Measurements from ENCODE around the gene HMCES.

The HMCES gene

DNA sequence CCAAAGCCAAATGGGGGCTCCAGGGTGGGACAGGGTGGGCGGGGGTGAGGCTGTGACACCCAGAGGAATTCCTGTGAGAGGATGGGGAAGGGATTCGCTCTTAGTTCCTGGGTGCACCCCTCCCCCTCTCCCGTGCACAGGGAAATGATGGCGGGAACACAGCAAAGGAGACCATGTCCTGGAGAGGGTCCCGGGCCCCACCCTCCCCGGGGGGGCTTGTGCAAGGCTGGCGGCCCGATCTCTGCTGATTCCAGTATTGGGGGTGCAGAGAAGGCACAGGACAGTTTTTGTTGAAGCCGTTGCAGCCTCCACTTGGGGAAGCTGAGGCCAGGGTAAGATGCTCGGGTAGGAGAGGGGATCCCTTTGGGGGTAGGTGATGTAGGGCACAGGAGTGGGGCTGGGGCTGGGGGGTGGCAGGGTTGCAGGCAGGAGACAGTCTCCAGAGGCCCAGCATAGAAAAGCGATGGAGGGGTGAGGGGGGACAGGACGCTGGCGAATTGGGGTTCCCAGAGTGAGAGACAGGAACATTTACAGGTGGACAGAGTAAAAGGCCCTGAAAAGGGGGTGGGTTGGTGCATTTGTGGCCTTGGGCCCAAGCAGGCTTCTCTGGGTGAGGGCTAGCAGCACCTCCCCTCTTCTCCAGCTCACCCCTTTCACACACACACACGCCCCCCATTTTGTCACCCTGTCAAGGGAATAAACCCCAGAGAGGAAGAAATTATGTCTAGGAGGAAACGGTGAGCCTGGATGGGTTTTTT is 38.5 kb downstream of the HMCES start:
- no peak for TF ChIP-seq CTCF (IDR thresholded peaks at IDR 0.05; ENCODE audit: low read depth, low read length)
- no peak for DNase-seq (ENCODE audit: extremely low read depth, low read depth)

DNA sequence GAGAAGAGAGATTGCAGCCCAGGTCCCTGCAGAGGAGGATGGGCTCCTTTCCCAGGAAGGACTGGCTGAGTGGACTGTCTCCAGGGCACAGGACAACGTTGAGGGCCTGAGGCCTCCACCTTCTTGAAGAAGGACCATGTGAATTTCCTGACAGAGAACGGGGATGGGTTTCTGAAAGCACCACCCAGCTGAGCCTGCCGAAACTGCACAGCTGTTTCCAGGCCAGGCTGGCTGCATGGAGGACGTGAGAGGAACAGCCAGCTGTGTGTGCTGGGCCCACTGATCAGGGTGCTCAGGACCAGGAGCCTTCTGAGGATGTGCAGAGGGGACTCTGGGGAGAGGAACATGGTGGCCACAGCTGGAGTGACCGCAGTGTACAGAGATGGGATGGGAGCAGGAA is 39.2 kb downstream of the HMCES start:
- no peak for DNase-seq (ENCODE audit: extremely low read depth, low read depth)
- TF ChIP-seq CTCF (IDR thresholded peaks at IDR 0.05; ENCODE audit: low read depth, low read length) = no peak

- no peak for TF ChIP-seq CTCF (IDR thresholded peaks at IDR 0.05; ENCODE audit: low read depth, low read length)
- no peak for DNase-seq (ENCODE audit: extremely low read depth, low read depth)
These were observed 40.3 kb downstream of the HMCES start for GRCh38 chr3:129318921-129319320.

- TF ChIP-seq CTCF (IDR thresholded peaks at IDR 0.05; ENCODE audit: low read depth, low read length) = no peak
- no peak for DNase-seq (ENCODE audit: extremely low read depth, low read depth)
These were observed 41.6 kb downstream of the HMCES start for GRCh38 chr3:129320261-129320660.

DNA sequence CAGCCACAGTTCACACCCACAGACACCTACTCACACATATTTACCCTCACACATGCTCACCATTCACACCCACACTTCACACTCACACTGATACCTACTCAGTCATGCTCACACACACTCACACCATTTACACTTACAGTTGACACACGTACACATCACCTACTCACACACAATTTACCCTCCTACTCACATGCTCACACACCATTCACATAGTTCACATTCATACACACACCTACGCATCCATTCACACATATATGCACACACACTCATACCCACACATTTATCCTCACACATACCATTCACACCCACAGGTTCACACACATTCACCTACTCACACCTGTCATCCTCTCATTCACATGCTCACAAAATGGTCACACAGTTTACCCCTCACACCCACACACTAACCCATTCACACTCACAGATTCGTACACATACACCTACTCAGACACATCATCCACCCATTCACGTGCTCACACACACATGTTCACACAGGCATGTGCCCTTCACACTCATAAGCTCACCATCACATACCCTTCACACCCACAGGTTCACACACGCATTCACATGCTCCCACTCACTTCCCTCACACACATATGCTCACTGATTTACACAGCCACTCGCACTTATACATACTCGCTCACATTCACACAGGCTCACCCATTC is 42.3 kb downstream of the HMCES start:
- no peak for DNase-seq (ENCODE audit: extremely low read depth, low read depth)
- TF ChIP-seq CTCF (IDR thresholded peaks at IDR 0.05; ENCODE audit: low read depth, low read length) = no peak

- no peak for TF ChIP-seq CTCF (IDR thresholded peaks at IDR 0.05; ENCODE audit: low read depth, low read length)
- DNase-seq (ENCODE audit: extremely low read depth, low read depth) = no peak
These were observed 43.2 kb downstream of the HMCES start for GRCh38 chr3:129321887-129322286.

GRCh38 chr3:129323651-129324294 is 45.1 kb downstream of the HMCES start:
- DNase-seq (ENCODE audit: extremely low read depth, low read depth) = no peak
- TF ChIP-seq CTCF (IDR thresholded peaks at IDR 0.05; ENCODE audit: low read depth, low read length) = peak; percentile 25
